CD4-positive, alpha-beta T cell treated with Interleukin-6 at 100 ng/mL for 8 hours (primary cell): Measurements from ENCODE around the gene AP3B2.
A peak's percentile ranks its signal among the peaks of the same experiment; 100 is the strongest.
"Not testable (repeated sequence)": the region's sequence is repeated elsewhere in the genome, so short reads cannot be mapped to it uniquely, and the experiment has no call there.

Experiments used
- DNase-seq: peaks from one replicate; pipeline ENCODE4 v3.0.0-alpha.2; 2020; ENCODE audit warnings: mixed read lengths, low spot score

AP3B2 gene

DNA sequence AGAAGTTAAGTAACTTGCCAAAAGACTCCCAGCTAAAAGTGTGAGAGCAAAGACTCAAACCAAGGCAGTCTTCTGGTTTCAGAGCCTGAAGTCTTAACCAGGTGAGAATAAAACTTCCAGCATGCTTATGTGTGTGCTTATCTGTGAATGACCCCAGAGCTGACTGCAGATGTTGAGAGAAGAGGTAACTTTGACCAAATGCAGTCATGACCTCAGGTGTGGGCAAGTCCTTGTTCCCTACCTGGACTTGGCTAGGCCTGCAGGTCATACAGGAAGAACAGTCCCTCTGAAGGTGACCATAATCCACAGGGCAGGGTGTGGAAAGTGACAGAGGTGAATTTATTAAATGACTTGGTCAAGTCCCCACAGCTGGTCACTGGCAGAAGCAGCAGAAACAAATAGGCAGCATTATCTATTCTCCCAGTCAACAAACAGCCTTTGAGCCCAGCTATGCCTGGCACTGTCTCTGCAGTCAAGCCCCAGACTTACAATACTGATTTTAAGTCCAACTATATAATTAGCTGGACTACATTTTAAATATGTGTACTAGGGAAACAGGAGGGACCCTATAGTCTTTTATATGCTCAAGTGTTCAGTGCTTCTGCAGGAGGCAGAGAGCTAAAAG is 59.5 kb downstream of the AP3B2 start:
- DNase-seq: no peak

GRCh38 chr15:82649226-82649999 is 60.3 kb downstream of the AP3B2 start:
- DNase-seq: no peak

GRCh38 chr15:82648257-82649103 is 61.2 kb downstream of the AP3B2 start:
- DNase-seq: no peak

- peak; percentile 26 for DNase-seq
These were observed 61.8 kb downstream of the AP3B2 start for GRCh38 chr15:82647835-82648256.

GRCh38 chr15:82647045-82647834 is 62.4 kb downstream of the AP3B2 start, which contains the start of gene CPEB1:
Gene CPEB1, minus strand, starts transcription at chr15:82647363. Its CDS starts 18,904 bp downstream, at chr15:82628459.
- no peak for DNase-seq

DNA sequence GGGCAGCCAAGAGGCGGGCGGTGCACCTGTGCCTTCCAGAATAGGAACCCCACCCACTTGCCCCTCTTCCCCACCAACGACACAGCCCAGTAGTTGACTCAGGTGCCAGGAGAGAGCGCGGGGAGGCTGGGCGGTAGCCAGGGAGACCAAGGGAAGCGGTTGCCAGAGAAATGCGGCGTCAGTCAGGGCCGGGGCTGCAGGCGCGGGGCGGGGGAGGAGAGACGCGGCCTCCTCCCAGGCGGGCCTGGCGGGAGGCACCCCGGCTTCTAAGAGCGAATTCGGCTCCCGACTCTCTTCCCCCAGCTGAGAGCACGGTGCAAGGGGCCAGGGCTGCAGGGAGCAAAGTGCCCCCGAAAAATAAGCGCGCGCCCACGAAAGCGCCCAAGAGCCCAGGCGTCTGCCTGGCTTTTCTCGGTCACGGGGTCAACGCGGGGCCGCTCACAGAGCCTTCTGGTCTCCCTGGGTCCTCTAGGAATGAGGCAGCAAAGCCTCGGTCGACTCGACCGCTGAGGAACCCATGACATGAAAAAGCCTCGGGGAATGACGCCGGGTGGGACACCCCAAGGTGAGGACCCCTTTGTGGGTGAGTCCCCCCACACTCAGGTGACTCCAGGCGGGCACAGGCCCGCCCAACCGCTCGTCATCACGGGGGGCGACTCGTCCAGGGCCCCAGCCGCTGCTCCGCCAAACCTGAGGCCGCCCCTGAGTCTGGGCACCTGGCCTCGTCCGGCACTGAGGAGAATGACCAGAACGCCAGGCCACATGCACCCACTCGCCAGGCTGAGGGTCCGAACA is 63.2 kb downstream of the AP3B2 start:
- DNase-seq: no peak

- DNase-seq: not testable (repeated sequence)
These were observed 64.5 kb downstream of the AP3B2 start for GRCh38 chr15:82644967-82645852.

DNA sequence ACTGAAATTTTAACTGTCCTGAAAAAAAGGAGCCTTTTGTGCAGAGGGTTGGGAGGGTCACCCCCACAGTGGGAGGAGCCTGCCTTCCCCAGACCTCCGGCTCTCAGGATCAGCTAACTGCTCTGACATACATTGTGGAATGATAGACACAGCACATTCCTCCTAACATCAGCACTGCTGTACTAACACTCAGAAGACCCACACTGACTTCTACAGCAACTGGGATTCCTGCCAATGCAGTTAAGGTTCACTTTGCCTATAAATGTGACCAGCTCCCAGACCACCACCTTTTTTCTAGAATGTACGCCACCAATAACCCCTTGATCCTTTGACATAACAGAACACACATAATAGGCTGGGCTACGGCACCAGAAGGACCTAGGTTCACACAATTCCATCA is 65.7 kb downstream of the AP3B2 start:
- DNase-seq: no peak

DNA sequence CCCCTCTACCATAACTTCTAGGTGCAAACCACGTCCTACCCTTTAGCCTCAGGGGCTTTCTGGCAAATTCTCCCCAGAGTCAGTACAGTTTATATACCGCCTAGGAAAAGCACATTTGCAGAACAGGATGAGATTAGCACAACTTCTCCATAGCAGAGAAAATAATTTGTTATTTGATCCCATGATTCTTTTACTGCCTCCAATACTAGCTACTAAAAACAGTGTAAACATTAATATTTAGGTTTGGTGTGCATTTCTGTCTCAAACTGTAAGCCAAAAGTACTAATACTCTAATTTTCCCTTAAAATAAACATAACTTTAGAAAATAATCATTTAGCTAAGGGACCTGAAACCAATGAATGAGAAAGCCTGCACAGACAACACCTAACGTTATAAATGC is 67.0 kb downstream of the AP3B2 start:
- DNase-seq: no peak

- DNase-seq: no peak
These were observed 68.4 kb downstream of the AP3B2 start for GRCh38 chr15:82641129-82641798.

GRCh38 chr15:82640672-82641071 is 69.0 kb downstream of the AP3B2 start:
- no peak for DNase-seq

- DNase-seq: no peak
These were observed 73.9 kb downstream of the AP3B2 start for GRCh38 chr15:82635798-82636197.

DNA sequence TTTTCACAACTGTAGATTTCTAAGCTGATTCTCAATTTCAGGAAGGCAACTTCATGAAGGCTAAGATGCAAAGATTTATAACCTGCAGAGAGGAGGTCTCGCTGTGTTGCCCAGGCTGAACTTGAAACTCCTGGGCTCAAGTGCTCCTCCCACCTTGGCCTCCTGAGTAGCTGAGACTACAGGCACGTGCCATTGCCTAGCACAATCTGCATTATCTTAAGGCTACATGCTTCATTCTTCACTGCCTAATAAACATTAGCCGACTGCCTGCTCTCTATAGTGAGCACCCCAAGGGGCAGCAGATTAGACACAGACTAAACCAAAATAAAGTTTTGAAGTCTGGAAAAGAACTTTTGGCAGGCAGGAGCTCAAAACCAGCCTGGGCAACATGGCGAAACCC is 79.6 kb downstream of the AP3B2 start:
- DNase-seq: no peak

DNA sequence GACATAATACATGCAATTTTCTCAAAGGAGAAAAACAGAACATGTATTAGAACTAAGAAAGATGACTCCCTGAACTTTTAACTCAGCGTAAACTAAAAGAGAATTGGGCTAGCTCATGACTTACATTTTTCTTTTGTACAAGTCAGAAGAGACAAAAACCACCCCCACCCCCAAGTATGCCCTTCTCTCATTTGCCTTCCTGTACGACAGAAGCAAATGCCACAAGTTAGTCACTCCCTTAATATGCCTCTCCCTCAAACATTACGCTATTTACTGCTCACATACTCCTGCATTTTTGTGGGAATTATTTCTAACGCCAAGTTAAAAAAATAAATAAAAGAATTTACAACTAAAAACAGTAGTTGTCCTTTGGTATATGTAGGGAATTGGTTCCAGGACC is 84.5 kb downstream of the AP3B2 start:
- no peak for DNase-seq

- no peak for DNase-seq
These were observed 85.2 kb downstream of the AP3B2 start for GRCh38 chr15:82624438-82624837.

DNA sequence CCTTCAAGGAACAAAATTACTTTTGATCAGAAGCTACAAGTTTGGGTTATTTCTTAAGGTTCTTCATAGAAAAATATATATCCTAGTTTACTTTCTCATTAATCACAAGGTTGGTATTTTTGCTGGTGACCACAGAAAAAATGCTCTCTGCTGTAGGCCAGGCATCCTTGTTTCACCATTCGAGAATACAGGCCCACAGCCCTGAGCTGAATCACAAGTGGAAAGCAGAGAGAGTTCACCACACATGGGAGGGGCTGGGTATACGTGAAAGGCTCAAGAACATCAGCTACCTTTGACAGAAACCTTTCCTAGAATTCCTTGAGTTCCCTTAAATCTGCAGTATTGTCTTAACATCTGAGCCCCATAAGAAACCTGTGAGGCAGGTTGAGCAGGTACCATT is 85.7 kb downstream of the AP3B2 start:
- no peak for DNase-seq

- no peak for DNase-seq
These were observed 87.7 kb downstream of the AP3B2 start for GRCh38 chr15:82621970-82622369.

DNA sequence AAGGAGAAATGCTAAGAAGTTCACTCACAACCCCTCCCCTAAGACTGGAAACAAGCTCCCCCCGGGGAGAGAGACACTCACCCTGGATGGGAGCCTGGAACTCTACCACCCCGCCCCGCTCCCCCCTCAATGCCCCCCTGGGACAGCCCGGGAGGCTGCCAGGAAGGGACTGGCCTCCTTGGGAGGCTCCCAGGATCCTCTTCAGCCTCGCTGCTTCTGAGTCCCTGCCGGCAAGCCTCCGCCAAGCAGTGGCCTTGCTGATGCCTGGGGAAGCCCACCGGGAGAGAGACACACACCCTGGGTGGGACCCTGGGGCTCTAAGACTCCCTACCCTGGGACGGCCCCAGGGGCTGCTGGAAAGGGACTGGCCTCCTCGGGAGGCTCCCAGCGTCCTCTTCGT is 95.9 kb downstream of the AP3B2 start:
- no peak for DNase-seq

GRCh38 chr15:82611348-82611747 is 98.3 kb downstream of the AP3B2 start:
- DNase-seq: no peak
